ENCODE measurements around the gene LTK. TPM values are rescaled to one million over a fixed set of nuclear protein-coding genes. Genes with fewer than 3 reads are reported as not detected.
A peak's percentile ranks its signal among the peaks of the same experiment; 100 is the strongest.

LTK gene
- total and polyA plus RNA-seq, 2 of the 8 experiments (the other 6 are each of a cell fraction or from before 2014, with no cell fraction given) = 0.05 to 0.19 TPM

GRCh38 chr15:41493205-41493901, 20.3 kb downstream of the LTK start, which contains the start of gene ITPKA:
TSS of gene ITPKA (plus strand) at chr15:41493874. CDS start at chr15:41493928, 54 bp downstream.
- peak within 1 kb of the TSS; percentile 50; the same call in 1 of the 2 replicates for H2BK12ac ChIP-seq (ENCODE audit: low read depth, low read length)
- H3K4me2 ChIP-seq (ENCODE audit: insufficient read depth in 1 of 2, low read depth in 2 of 2, low read length in 2 of 2) = peak within 1 kb of the TSS; percentile 88 to 94
- H3K79me1 ChIP-seq (ENCODE audit: low read depth, low read length) = no peaks in the 10 kb centered on the region
- no peak within 1 kb of the TSS for H3K14ac ChIP-seq (ENCODE audit: insufficient read length)
- H4K8ac ChIP-seq (ENCODE audit: extremely low read depth, insufficient read depth, low read length) = peak within 1 kb of the TSS; percentile 18; the same call in 1 of the 2 replicates
- no peaks in the 10 kb centered on the region for H3K9me3 ChIP-seq (ENCODE audit: insufficient read depth in 2 of 2, low read depth in 1 of 2, low read length in 1 of 2)
- 2% methylated on average over 30 of the region's 60 CpGs; no CpG with 5 or more reads in 1 of the 2 experiments for WGBS, 2 experiments (ENCODE audit: extremely low coverage in 1 of 2, insufficient coverage in 1 of 2, insufficient read length in 1 of 2, insufficient replicate concordance in 2 of 2, low coverage in 1 of 2, low lambda C conversion rate in 2 of 2, missing lambda C conversion rate in 1 of 2)
- no peak within 1 kb of the TSS for H3K9ac ChIP-seq (replicated peaks in 1 of 4; ENCODE audit: extremely low read depth in 1 of 4, low read depth in 3 of 4, low read length in 3 of 4)
- H2BK120ac ChIP-seq (replicated peaks; ENCODE audit: low read depth, low read length) = no peak within 1 kb of the TSS
- DNase-seq (ENCODE audit: low read depth in 1 of 2, low spot score in 2 of 2) (peak in 1 of 2 experiments; percentile 85), FAIRE-seq (no peak)
- H3K23me2 ChIP-seq (ENCODE audit: low read depth, low read length) = peaks cover 23% of the 10 kb centered on the region; the same call in 1 of the 2 replicates
- no peak within 1 kb of the TSS; the same call in 1 of the 2 replicates for H2BK15ac ChIP-seq (ENCODE audit: low read length)
- peaks cover 56 to 78% (median 75%) of the 10 kb centered on the region in 4 experiments for H3K27me3 ChIP-seq (replicated peaks in 1 of 4; ENCODE audit: control insufficient read depth in 3 of 4, extremely low read depth in 1 of 4, insufficient read depth in 3 of 4, low read length in 3 of 4)
- no peak within 1 kb of the TSS for H2BK20ac ChIP-seq (ENCODE audit: low read length)
- CTCF ChIA-PET (ENCODE audit: partially characterized antibody) = interaction anchor here (0.5 to 2.7 kb wide), 9 partner anchors 9 to 727 kb away, joined by 3 to 12 read pairs (median 4); no protein-coding TSS in a partner anchor
- no peak within 1 kb of the TSS for H4K91ac ChIP-seq (replicated peaks; ENCODE audit: insufficient read length, low read length)
- H3K4ac ChIP-seq (replicated peaks; ENCODE audit: insufficient read length, low read depth, low read length) = no peak within 1 kb of the TSS
- peak within 1 kb of the TSS; percentile 71 for H2AFZ ChIP-seq (ENCODE audit: low read length)
- no peak within 1 kb of the TSS for H2BK5ac ChIP-seq (ENCODE audit: low read depth, low read length)
- H3K4me3 ChIP-seq (ENCODE audit: extremely low read depth in 1 of 4, insufficient read depth in 2 of 4, low read depth in 3 of 4, low read length in 4 of 4) = peak within 1 kb of the TSS; percentile 42 to 78 (median 54)
- no peaks in the 10 kb centered on the region for H3K79me2 ChIP-seq (ENCODE audit: control insufficient read depth in 1 of 2, insufficient read depth in 2 of 2, low read length in 2 of 2)
- no peak within 1 kb of the TSS for H4K5ac ChIP-seq (ENCODE audit: insufficient read length, low read depth, low read length)
- peaks cover 2 to 7% of the 10 kb centered on the region in 2 experiments for H4K20me1 ChIP-seq (replicated peaks in 1 of 2; ENCODE audit: control insufficient read depth in 1 of 2, insufficient read depth in 2 of 2, low read length in 2 of 2)
- peaks cover 0 to 15% (median 8%) of the 10 kb centered on the region in 4 experiments; a peak in 6 of 7 replicates for H3K4me1 ChIP-seq (replicated peaks in 1 of 4; ENCODE audit: control insufficient read depth in 3 of 4, insufficient read depth in 4 of 4, low read length in 3 of 4)
- H3K23ac ChIP-seq (ENCODE audit: insufficient read length) = no peak within 1 kb of the TSS
- no peak within 1 kb of the TSS for H3K56ac ChIP-seq (replicated peaks; ENCODE audit: insufficient read length, low read depth, low read length)
- H2AK5ac ChIP-seq (ENCODE audit: low read depth, low read length) = no peak within 1 kb of the TSS
- H3K27ac ChIP-seq (ENCODE audit: low read depth, low read length) = no peak within 1 kb of the TSS
- POLR2A ChIA-PET (ENCODE audit: partially characterized antibody) = interaction anchor here (1.0 to 2.5 kb wide), 8 partner anchors 8 to 71 kb away, joined by 3 to 8 read pairs (median 5); partner anchors contain the start of gene LTK
- peaks cover 0 to 5% (median 0%) of the 10 kb centered on the region in 4 experiments; a peak in 1 of 8 replicates for H3K36me3 ChIP-seq (ENCODE audit: control insufficient read depth in 2 of 4, insufficient read depth in 4 of 4, low read length in 3 of 4)
- peak within 1 kb of the TSS; percentile 71 for H3K18ac ChIP-seq (ENCODE audit: extremely low read depth, low read length)
- no peak for TF ChIP-seq JUN (IDR thresholded peaks at IDR 0.05; ENCODE audit: low read depth, low read length)
- no peak for TF ChIP-seq CBX5 (IDR thresholded peaks at IDR 0.05; ENCODE audit: low read depth, low read length)
- no peak for TF ChIP-seq CTBP2 (IDR thresholded peaks at IDR 0.05; ENCODE audit: borderline replicate concordance, insufficient read depth, insufficient read length, low read length)
- no peak; the same call in 1 of the 2 replicates for TF ChIP-seq SUZ12 (IDR thresholded peaks at IDR 0.05; ENCODE audit: low read length)
- no peak for TF ChIP-seq SP2 (IDR thresholded peaks at IDR 0.05; ENCODE audit: low read length)
- no peak for TF ChIP-seq JUND (IDR thresholded peaks at IDR 0.05; ENCODE audit: low read length)
- TF ChIP-seq ATF2 (IDR thresholded peaks at IDR 0.05; ENCODE audit: low read length) = no peak
- TF ChIP-seq SP1 (IDR thresholded peaks at IDR 0.05; ENCODE audit: low read depth, low read length) = no peak
- TF ChIP-seq E2F6 (IDR thresholded peaks at IDR 0.05) = 0 out of 2 replicates have a peak, but pooled peaks have one; percentile 38

Measured in H1 (cell line).